Measurements from ENCODE around the gene CREB3L2.

GRCh38 chr7:137890449-137890921 is 111.4 kb downstream of the CREB3L2 start:
- no peak for TF ChIP-seq EZH2 (IDR thresholded peaks at IDR 0.05; ENCODE audit: borderline replicate concordance, insufficient read depth, low read depth, low read length, poor library complexity, severe bottlenecking)
- TF ChIP-seq CTCF (IDR thresholded peaks at IDR 0.05), result no peak

All from B cell (primary cell).